SU-DHL-6 (cell line): ENCODE results near the gene TENT5C.

ENCODE experiments used
- H2AFZ ChIP-seq: fragments of 200-600 bp; sonication (generic); 2 replicates; pipeline ENCODE4 v1.6.1; 2014; ENCODE audit warnings: low read depth, mild to moderate bottlenecking, moderate library complexity, mixed read lengths, antibody characterized with exemption, low read length; ENCODE audit not compliant: severe bottlenecking
- H3F3A ChIP-seq: fragments of 200-600 bp; shearing (Covaris generic); 2 replicates; pipeline ENCODE4 v1.6.0; 2016; ENCODE audit warnings: antibody characterized with exemption, mild to moderate bottlenecking; ENCODE audit not compliant: insufficient read depth
- H3K27ac ChIP-seq: fragments of 200-600 bp; sonication (generic); 2 replicates; pipeline ENCODE4 v1.5.1; 2016; ENCODE audit warnings: low read depth, mild to moderate bottlenecking, low read length, moderate library complexity, mixed read lengths
- H3K27me3 ChIP-seq: fragments of 200-600 bp; sonication (generic), shearing (Covaris generic); 2 replicates; pipeline ENCODE4 v1.6.0; 2014; ENCODE audit warnings: mild to moderate bottlenecking, low read length
- H3K36me3 ChIP-seq: fragments of 200-600 bp; sonication (generic); 2 replicates; pipeline ENCODE4 v1.6.1; 2014; ENCODE audit warnings: mild to moderate bottlenecking, low read length, mixed read lengths
- H3K4me2 ChIP-seq: fragments of 300-600, 200-600 bp; shearing (Covaris generic), sonication (generic); 2 replicates; pipeline ENCODE4 v1.6.0; 2014; ENCODE audit warnings: low read length, low read depth, mild to moderate bottlenecking; ENCODE audit not compliant: poor library complexity, severe bottlenecking
- H3K4me3 ChIP-seq: fragments of 200-600 bp; sonication (generic); 2 replicates; pipeline ENCODE4 v1.5.1; 2014; ENCODE audit warnings: antibody characterized with exemption, low read length, mild to moderate bottlenecking, mixed read lengths; ENCODE audit not compliant: insufficient read depth, poor library complexity, severe bottlenecking
- H3K79me2 ChIP-seq: fragments of 200-600 bp; sonication (generic); 2 replicates; pipeline ENCODE4 v1.6.1; 2014; ENCODE audit warnings: mild to moderate bottlenecking, low read length, moderate library complexity; ENCODE audit not compliant: insufficient read depth
- H3K9ac ChIP-seq: fragments of 200-600 bp; sonication (generic); 2 replicates; pipeline ENCODE4 v1.7.0; 2014; ENCODE audit warnings: mild to moderate bottlenecking, low read length
- H3K9me2 ChIP-seq: fragments of 200-600 bp; sonication (generic); replicated peaks from 2 replicates; pipeline ENCODE4 v1.6.1; 2014; ENCODE audit warnings: low read length; ENCODE audit not compliant: insufficient read depth
- H3K9me3 ChIP-seq: fragments of 200-600 bp; sonication (generic); 2 replicates; pipeline ENCODE4 v1.6.1; 2014; ENCODE audit warnings: low read length, mixed read lengths; ENCODE audit not compliant: insufficient read depth
- H4K20me1 ChIP-seq: fragments of 200-600 bp; sonication (generic); 2 replicates; pipeline ENCODE4 v1.6.1; 2014; ENCODE audit warnings: low read depth, mild to moderate bottlenecking, antibody characterized with exemption, low read length, moderate library complexity, mixed read lengths
- CTCF ChIP-seq: fragments of 200-600 bp; sonication (generic); IDR thresholded peaks from one replicate; pipeline ENCODE4 v1.5.1; 2017; ENCODE audit warnings: antibody characterized with exemption, mild to moderate bottlenecking, low read length, moderate library complexity; ENCODE audit not compliant: insufficient read depth, poor library complexity, severe bottlenecking
- EZH2phosphoT487 ChIP-seq: fragments of 200-600 bp; sonication (generic), shearing (Covaris generic); conservative IDR thresholded peaks from 2 replicates; pipeline ENCODE4 v1.6.1; 2018; ENCODE audit warnings: mild to moderate bottlenecking, antibody characterized with exemption, low read length, moderate library complexity, mixed read lengths

Gene TENT5C

DNA sequence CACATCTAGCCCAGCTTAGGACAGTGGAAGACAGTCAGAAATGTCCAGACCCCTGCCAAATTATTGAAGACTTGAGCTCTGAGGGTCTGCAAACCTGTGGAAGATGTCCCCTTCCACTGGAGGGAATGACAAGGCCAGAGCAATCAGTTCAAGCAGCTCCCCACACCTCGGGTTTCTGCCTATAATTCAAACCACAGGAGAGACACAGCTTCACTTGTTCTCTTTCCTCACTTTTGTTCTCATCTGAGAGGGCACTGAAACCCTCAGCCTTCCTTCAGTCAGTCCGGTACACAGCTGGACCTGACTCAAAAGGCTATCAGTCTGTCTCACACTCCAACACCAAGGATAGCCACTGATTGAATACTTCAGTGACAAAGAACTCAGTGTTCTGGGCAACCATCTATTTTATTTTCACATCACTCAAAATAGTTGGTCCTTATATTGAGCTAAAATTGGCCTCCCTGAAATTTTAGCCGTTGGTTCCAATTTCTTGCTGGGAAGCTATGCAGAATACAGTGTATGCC lies 70.1 kb downstream of the TENT5C start:
- Histone ChIP-seq H3K9me3 (no peaks in the 10 kb centered on the region), H3F3A (no peaks in the 10 kb centered on the region), H3K9me2 (no peaks in the 10 kb centered on the region), H3K4me2 (no peak overlapping the region), H3K27me3 (no peaks in the 10 kb centered on the region), H3K79me2 (no peaks in the 10 kb centered on the region), H3K27ac (no peak overlapping the region), H3K36me3 (no peaks in the 10 kb centered on the region), H3K9ac (no peak overlapping the region), H2AFZ (no peak overlapping the region), H4K20me1 (no peaks in the 10 kb centered on the region), H3K4me3 (no peak overlapping the region)
- TF ChIP-seq CTCF (no peak), EZH2phosphoT487 (no peak)

GRCh38 chr1:117676615-117677130 lies 70.8 kb downstream of the TENT5C start:
- Histone ChIP-seq H3K79me2 (no peaks in the 10 kb centered on the region), H3K36me3 (no peaks in the 10 kb centered on the region), H3F3A (no peaks in the 10 kb centered on the region), H3K27me3 (no peaks in the 10 kb centered on the region), H4K20me1 (no peaks in the 10 kb centered on the region), H3K9me2 (no peaks in the 10 kb centered on the region), H3K4me2 (no peak overlapping the region), H3K27ac (no peak overlapping the region), H2AFZ (no peak overlapping the region), H3K9ac (no peak overlapping the region), H3K9me3 (no peaks in the 10 kb centered on the region), H3K4me3 (no peak overlapping the region)
- TF ChIP-seq EZH2phosphoT487 = no peak
- no peak for TF ChIP-seq CTCF
